AG10803 (cell line): ENCODE results near the gene BBX.

Experiments
- DNase-seq: peaks from one replicate; pipeline ENCODE4 v3.0.0; 2010; ENCODE audit warnings: low read depth
- H3K4me3 ChIP-seq: 2 replicates; pipeline ENCODE4 v1.5.1; 2011; ENCODE audit warnings: mild to moderate bottlenecking, low read length, control low read depth
- CTCF ChIP-seq: conservative IDR thresholded peaks from 2 replicates; pipeline ENCODE4 v1.5.1; 2011; ENCODE audit warnings: mild to moderate bottlenecking, low read length, control low read depth, inconsistent platforms

Gene BBX

DNA sequence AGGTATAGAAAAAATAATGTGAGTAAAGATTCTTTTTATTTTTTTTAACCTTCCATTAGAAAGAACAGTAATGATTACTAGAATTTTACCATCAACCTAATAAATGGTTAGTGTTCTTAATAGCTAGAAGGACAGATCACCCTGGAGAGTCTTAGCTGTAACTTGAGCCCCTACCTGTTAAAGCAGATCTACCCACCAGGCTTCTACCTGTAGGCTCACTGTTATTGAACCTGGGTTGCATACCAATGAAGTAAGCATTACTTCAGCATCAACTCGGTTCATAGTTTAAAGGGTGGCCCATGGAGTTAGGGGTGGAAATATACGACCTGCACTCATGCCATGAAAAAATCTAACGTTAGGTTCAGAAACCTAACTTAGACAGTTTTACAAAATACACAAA lies 280.4 kb downstream of the BBX start:
- no peak for TF ChIP-seq CTCF
- no peak overlapping the region for H3K4me3 ChIP-seq
- DNase-seq, result no peak

DNA sequence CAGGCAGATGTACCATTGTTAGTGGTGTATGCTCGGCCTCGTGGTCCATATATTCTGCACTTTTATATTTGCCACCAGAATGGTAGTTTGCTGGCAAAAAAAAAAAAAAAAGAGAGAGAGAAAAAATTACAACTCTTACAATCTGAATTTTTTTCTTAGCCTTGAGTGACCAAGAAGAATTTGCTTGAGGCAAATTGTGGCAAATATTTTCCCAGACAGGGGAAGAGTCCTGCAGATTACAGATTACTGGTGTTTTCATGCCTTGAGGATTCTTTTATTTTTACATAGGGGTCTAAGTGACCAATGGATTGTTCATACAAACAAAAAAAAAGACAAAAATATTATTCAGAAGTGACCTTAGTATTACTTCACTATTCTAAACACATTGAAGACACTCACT lies 283.3 kb downstream of the BBX start:
- TF ChIP-seq CTCF, result no peak
- H3K4me3 ChIP-seq, result no peak overlapping the region
- no peak for DNase-seq

GRCh38 chr3:107806536-107806935 lies 283.8 kb downstream of the BBX start:
- DNase-seq, result no peak
- H3K4me3 ChIP-seq, result no peak overlapping the region
- TF ChIP-seq CTCF, result no peak

- DNase-seq, result no peak
Observed at GRCh38 chr3:107810171-107811071, 287.7 kb downstream of the BBX start.

GRCh38 chr3:107813026-107813425 lies 290.3 kb downstream of the BBX start:
- TF ChIP-seq CTCF, result no peak
- DNase-seq, result no peak
- no peak overlapping the region for H3K4me3 ChIP-seq

More at GRCh38 chr3:107810171-107811071, 287.7 kb downstream of the BBX start:
- no peak for TF ChIP-seq CTCF
- H3K4me3 ChIP-seq, result no peak overlapping the region

DNA sequence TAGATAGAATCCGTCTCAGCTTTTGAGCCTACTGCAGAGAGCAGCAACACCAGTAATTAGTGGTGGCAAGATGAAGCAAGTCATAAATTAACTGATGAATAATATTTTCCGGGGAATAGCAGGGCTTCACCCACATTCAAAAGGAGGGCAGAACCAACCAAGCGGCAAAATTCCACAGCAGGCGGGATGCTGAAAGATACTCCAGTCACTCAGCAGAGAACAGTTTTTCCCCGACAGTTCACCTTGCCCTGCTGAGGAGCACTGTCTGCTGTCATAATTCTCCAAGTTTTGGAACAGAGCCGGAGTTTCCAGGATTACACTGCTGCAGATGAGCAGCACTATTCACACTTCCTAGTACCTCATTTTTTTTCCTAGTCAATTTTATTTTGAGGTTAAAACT lies 293.3 kb downstream of the BBX start:
- DNase-seq, result no peak
- H3K4me3 ChIP-seq, result no peak overlapping the region
- TF ChIP-seq CTCF, result no peak

- TF ChIP-seq CTCF, result no peak
- no peak overlapping the region for H3K4me3 ChIP-seq
- no peak for DNase-seq
Observed at GRCh38 chr3:107817076-107817475, 294.3 kb downstream of the BBX start.
